NT2/D1 (cell line): ENCODE data around the gene PPP6R3.

Experiments
- SUZ12 ChIP-seq: IDR thresholded peaks from 2 replicates; pipeline ENCODE4 v1.6.1; 2011; ENCODE audit not compliant: insufficient read length, insufficient read depth; ENCODE audit errors: extremely low read depth
- YY1 ChIP-seq: IDR thresholded peaks from 2 replicates; pipeline ENCODE4 v1.6.1; 2011; ENCODE audit not compliant: insufficient read length, insufficient read depth
- ZNF274 ChIP-seq: IDR thresholded peaks from 2 replicates; pipeline ENCODE4 v1.6.1; 2011; ENCODE audit warnings: mild to moderate bottlenecking, low read depth, low read length

GRCh38 chr11:68582416-68583040 is 122.0 kb downstream of the PPP6R3 start:
- no peak for TF ChIP-seq YY1
- no peak for TF ChIP-seq ZNF274
- TF ChIP-seq SUZ12, result no peak
